B cell (primary cell): Measurements from ENCODE around the gene RNASE8.

Experiments used
- CTCF ChIP-seq: fragments of 200-600 bp; IDR thresholded peaks from one replicate; pipeline ENCODE4 v1.8.0; 2022; ENCODE audit warnings: antibody characterized with exemption, mild to moderate bottlenecking
- EZH2 ChIP-seq: IDR thresholded peaks from 2 replicates; pipeline ENCODE4 v1.6.1; 2012; ENCODE audit warnings: borderline replicate concordance, low read depth, mild to moderate bottlenecking, moderate library complexity, low read length; ENCODE audit not compliant: insufficient read depth, poor library complexity, severe bottlenecking

- no peak for TF ChIP-seq CTCF
- no peak for TF ChIP-seq EZH2
Observed at GRCh38 chr14:21071225-21072030, 13.8 kb downstream of the RNASE8 start.
